Spleen (tissue), 7 donors: Measurements from ENCODE around the gene TIMD4.

ENCODE experiments used
- POLR2A ChIP-seq, 3 donors: fragments of 450-650 bp; IDR thresholded peaks; one replicate each; pipeline ENCODE4 v1.5.1; 2017; ENCODE audit warnings: antibody characterized with exemption in 3 of 3, mild to moderate bottlenecking in 1 of 3
- POLR2AphosphoS5 ChIP-seq, 3 donors: sonication (generic); formaldehyde crosslinking; IDR thresholded peaks; one replicate each; pipeline ENCODE4 v1.5.1; 2017; ENCODE audit warnings: antibody characterized with exemption in 3 of 3
- TF ChIP-seq, protein P1 (sequence below), 11 experiments: fragments of 200-600 bp in 7 of 11; fragments of 450-650 bp in 4 of 11; sonication (generic) in 4 of 11; IDR thresholded peaks in 8 of 11; conservative IDR thresholded peaks in 3 of 11; 1 replicate in 7 of 11; 2 replicates in 4 of 11; pipeline versions ENCODE4 v1.4.0 to v1.8.0; 2016 to 2021; ENCODE audit warnings: antibody characterized with exemption in 11 of 11, inconsistent platforms in 4 of 11, mild to moderate bottlenecking in 1 of 11
- donor health status: DM: no; HTN: no; CAD: no; lungs with moderate emphysema.
- donor health status: DM: no; HTN: no; CAD: no.
- donor health status: DM: no; HTN: no; CAD: no.

DNA sequence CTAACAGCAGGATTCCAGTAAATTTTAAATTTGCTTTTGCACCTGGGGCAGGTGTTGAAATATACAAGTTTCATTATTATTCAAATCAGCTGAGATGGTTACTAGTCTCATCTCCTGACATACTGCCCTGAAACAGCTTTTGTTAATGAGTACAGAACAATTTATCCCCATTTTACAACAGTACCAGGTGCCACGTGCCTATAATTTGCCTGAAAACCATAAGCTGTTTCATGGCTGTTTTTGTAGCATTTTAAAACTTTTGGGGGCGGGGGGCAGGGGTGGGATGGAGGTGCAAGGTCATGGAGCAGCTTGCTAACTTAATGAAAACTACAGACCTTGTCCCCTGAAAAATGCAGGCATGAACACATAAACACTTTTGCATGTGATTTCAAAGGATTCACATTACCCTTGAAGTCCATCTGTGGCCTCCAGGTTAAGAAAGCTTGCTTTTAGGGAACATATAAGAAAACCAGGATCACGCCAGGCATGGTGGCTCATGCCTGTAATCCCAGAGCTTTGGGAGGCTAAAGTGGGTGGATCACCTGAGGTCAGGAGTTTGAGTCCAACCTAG is 42.1 kb downstream of the TIMD4 start:
- TF ChIP-seq POLR2A (IDR thresholded peaks at IDR 0.05) (no peak), POLR2AphosphoS5 (IDR thresholded peaks at IDR 0.05) (no peak)
- TF ChIP-seq, protein P1, sequence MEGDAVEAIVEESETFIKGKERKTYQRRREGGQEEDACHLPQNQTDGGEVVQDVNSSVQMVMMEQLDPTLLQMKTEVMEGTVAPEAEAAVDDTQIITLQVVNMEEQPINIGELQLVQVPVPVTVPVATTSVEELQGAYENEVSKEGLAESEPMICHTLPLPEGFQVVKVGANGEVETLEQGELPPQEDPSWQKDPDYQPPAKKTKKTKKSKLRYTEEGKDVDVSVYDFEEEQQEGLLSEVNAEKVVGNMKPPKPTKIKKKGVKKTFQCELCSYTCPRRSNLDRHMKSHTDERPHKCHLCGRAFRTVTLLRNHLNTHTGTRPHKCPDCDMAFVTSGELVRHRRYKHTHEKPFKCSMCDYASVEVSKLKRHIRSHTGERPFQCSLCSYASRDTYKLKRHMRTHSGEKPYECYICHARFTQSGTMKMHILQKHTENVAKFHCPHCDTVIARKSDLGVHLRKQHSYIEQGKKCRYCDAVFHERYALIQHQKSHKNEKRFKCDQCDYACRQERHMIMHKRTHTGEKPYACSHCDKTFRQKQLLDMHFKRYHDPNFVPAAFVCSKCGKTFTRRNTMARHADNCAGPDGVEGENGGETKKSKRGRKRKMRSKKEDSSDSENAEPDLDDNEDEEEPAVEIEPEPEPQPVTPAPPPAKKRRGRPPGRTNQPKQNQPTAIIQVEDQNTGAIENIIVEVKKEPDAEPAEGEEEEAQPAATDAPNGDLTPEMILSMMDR (IDR thresholded peaks at IDR 0.05 in 8 of 11, conservative IDR thresholded peaks at IDR 0.05 in 3 of 11) = no peak
